BJ (cell line): ENCODE results near the gene GTPBP6. TPM values are rescaled to one million over a fixed set of nuclear protein-coding genes. Genes with fewer than 3 reads are reported as not detected.
"Not testable (repeated sequence)": the region's sequence is repeated elsewhere in the genome, so short reads cannot be mapped to it uniquely, and the experiment has no call there.

Experiments
- CTCF ChIA-PET: fragments of 350-600 bp; formaldehyde crosslinking; extraction: SDS; loops from one replicate; lab custom pipeline; 2021; ENCODE audit warnings: antibody characterized with exemption, inconsistent platforms; lab: Yijun Ruan, JAX
- POLR2A ChIA-PET: fragments of 300-600 bp; sonication (Branson Sonifier 250); formaldehyde crosslinking; extraction: SDS; loops from one replicate; lab custom pipeline; 2021; ENCODE audit warnings: antibody characterized with exemption; lab: Charles Lee
- DNase-seq: peaks from one replicate; pipeline ENCODE4 v3.0.0-alpha.2; 2011; ENCODE audit warnings: low read depth
- H3K27me3 ChIP-seq: 2 replicates; pipeline ENCODE4 v1.6.0; 2011; ENCODE audit warnings: low read length; ENCODE audit not compliant: control insufficient read depth, insufficient read depth
- H3K36me3 ChIP-seq: 2 replicates; pipeline ENCODE4 v1.5.1; 2011; ENCODE audit warnings: low read length; ENCODE audit not compliant: control insufficient read depth, insufficient read depth
- H3K4me3 ChIP-seq: 2 replicates; pipeline ENCODE4 v1.5.1; 2011; ENCODE audit warnings: low read depth, mild to moderate bottlenecking, control low read depth, low read length
- polyA plus RNA-seq: library from polyadenylated mRNA; depleted of rRNA; stranded (reverse); fragments of >200 nt; gene quantifications from 2 replicates; pipeline ENCODE4 v1.2.3, GENCODE V29; 2011
- TF ChIP-seq, protein P1 (sequence below): IDR thresholded peaks from 2 replicates; pipeline ENCODE4 v1.5.1; 2011; ENCODE audit warnings: low read depth, mild to moderate bottlenecking, control low read depth, inconsistent platforms, low read length, moderate library complexity; ENCODE audit not compliant: insufficient read depth

The GTPBP6 gene
- polyA plus RNA-seq, 1 experiment: 29.2 TPM

DNA sequence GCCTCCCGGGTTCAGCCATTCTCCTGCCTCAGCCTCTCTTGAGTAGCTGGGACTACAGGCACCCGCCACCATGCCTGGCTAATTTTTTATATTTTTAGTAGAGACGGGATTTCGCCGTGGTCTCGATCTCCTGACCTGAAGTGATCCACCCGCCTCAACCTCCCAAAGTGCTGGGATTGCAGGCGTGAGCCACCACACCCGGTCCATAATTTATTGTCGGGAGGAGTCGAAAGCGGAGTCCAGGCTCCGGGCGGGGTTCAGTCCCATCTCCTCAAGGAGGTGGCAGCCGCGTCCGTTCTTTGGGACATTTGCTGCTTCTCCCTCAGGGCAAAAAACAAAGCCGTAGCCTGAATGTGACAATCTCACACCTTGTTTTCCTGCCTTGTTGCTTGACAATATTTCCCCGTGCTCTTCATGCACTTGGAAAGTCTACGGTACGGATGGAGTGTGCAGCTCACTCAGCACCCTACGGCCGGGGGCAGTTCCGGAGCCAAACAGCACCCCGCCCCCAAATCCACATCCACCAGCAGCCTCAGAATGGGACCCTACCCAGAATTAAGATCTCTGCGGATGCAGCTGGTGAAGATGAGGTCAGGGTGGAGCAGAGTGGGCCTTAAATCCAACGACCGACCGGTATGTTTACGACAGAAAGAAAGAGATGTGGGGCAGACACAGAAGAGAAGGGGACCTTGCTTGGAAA, 9.6 kb downstream of the GTPBP6 start:
- H3K36me3 ChIP-seq: peaks cover 32% of the 10 kb centered on the region
- CTCF ChIA-PET: no interaction called here
- no peak overlapping the region for H3K4me3 ChIP-seq
- H3K27me3 ChIP-seq: no peaks in the 10 kb centered on the region
- POLR2A ChIA-PET: no interaction called here
- TF ChIP-seq, protein P1, sequence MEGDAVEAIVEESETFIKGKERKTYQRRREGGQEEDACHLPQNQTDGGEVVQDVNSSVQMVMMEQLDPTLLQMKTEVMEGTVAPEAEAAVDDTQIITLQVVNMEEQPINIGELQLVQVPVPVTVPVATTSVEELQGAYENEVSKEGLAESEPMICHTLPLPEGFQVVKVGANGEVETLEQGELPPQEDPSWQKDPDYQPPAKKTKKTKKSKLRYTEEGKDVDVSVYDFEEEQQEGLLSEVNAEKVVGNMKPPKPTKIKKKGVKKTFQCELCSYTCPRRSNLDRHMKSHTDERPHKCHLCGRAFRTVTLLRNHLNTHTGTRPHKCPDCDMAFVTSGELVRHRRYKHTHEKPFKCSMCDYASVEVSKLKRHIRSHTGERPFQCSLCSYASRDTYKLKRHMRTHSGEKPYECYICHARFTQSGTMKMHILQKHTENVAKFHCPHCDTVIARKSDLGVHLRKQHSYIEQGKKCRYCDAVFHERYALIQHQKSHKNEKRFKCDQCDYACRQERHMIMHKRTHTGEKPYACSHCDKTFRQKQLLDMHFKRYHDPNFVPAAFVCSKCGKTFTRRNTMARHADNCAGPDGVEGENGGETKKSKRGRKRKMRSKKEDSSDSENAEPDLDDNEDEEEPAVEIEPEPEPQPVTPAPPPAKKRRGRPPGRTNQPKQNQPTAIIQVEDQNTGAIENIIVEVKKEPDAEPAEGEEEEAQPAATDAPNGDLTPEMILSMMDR: no peak
- DNase-seq: no peak

- no peak for DNase-seq
- TF ChIP-seq, protein P1: no peak
- POLR2A ChIA-PET: no interaction called here
- Histone ChIP-seq H3K4me3 (no peak overlapping the region), H3K36me3 (peaks cover 30% of the 10 kb centered on the region), H3K27me3 (no peaks in the 10 kb centered on the region)
- CTCF ChIA-PET: no interaction called here
These were observed 11.1 kb downstream of the GTPBP6 start for GRCh38 chrX:307261-308111.

- POLR2A ChIA-PET, DNase-seq, H3K27me3 ChIP-seq, CTCF ChIA-PET, H3K4me3 ChIP-seq: not testable (repeated sequence)
- peaks cover 27% of the 10 kb centered on the region for H3K36me3 ChIP-seq
These were observed 11.9 kb downstream of the GTPBP6 start for GRCh38 chrX:306614-307251.

- CTCF ChIA-PET, H3K4me3 ChIP-seq, POLR2A ChIA-PET, DNase-seq, H3K27me3 ChIP-seq: not testable (repeated sequence)
- peaks cover 22% of the 10 kb centered on the region for H3K36me3 ChIP-seq
These were observed 12.6 kb downstream of the GTPBP6 start for GRCh38 chrX:305781-306613.

DNA sequence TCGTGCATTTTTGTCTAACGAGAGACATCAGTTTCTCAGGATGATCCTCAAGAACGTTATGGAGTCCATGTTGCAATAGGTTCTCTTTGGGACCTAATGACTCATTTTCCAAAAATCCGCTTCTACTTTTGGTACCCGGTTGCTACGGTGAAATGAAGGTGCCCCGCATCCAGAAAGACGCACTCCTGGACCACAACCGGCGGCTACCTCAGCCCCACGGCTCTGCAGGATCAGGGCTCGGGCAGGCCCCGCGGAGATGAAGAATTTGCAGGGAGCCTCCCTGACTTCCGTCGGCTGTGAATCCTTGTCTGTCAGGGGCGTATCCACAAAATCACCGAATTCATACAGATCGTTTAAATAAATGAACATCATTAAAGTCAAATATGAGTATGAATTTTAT, 15.6 kb downstream of the GTPBP6 start:
- POLR2A ChIA-PET: no interaction called here
- Histone ChIP-seq H3K27me3 (no peaks in the 10 kb centered on the region), H3K36me3 (peaks cover 20% of the 10 kb centered on the region), H3K4me3 (no peak overlapping the region)
- TF ChIP-seq, protein P1: no peak
- CTCF ChIA-PET: no interaction called here
- no peak for DNase-seq
